HG03135 (cell line): ENCODE data around the gene INPP5E.
"Not testable (repeated sequence)": the region's sequence is repeated elsewhere in the genome, so short reads cannot be mapped to it uniquely, and the experiment has no call there.

ENCODE experiments used
- ATAC-seq: cut with Tn5 transposase; IDR thresholded peaks from one replicate; pipeline ENCODE4 v1.9.1; 2021; ENCODE audit warnings: mild to moderate bottlenecking, moderate library complexity; ENCODE audit not compliant: unreplicated experiment

Gene INPP5E

GRCh38 chr9:136430588-136431234 lies 8.9 kb downstream of the INPP5E start:
- no peak for ATAC-seq

- no peak for ATAC-seq
Measured at GRCh38 chr9:136429683-136430491, 9.8 kb downstream of the INPP5E start.

- ATAC-seq = no peak
Measured at GRCh38 chr9:136429075-136429628, 10.5 kb downstream of the INPP5E start.

- ATAC-seq = no peak
Measured at GRCh38 chr9:136426787-136427186, 12.9 kb downstream of the INPP5E start.

- not testable (repeated sequence) for ATAC-seq
Measured at GRCh38 chr9:136425367-136425766, 14.3 kb downstream of the INPP5E start.

- ATAC-seq = no peak
Measured at GRCh38 chr9:136424750-136425362, 14.8 kb downstream of the INPP5E start.

GRCh38 chr9:136423432-136424146 lies 16.1 kb downstream of the INPP5E start:
- ATAC-seq = no peak

- ATAC-seq = no peak
Measured at GRCh38 chr9:136422876-136423275, 16.8 kb downstream of the INPP5E start.

- ATAC-seq = no peak
Measured at GRCh38 chr9:136421791-136422190, 17.9 kb downstream of the INPP5E start.

GRCh38 chr9:136419092-136419420 lies 20.6 kb downstream of the INPP5E start:
- no peak for ATAC-seq

- ATAC-seq = no peak
Measured at GRCh38 chr9:136418182-136419091, 21.2 kb downstream of the INPP5E start.

- no peak for ATAC-seq
Measured at GRCh38 chr9:136416914-136417313, 22.7 kb downstream of the INPP5E start.

- no peak for ATAC-seq
Measured at GRCh38 chr9:136416427-136416826, 23.2 kb downstream of the INPP5E start.

- no peak for ATAC-seq
Measured at GRCh38 chr9:136412962-136413361, 26.7 kb downstream of the INPP5E start.

GRCh38 chr9:136411378-136411777 lies 28.3 kb downstream of the INPP5E start:
- ATAC-seq = no peak

GRCh38 chr9:136410500-136411287 lies 29.0 kb downstream of the INPP5E start, which contains the start of the genes ENTR1 and PMPCA:
Gene ENTR1, minus strand, starts transcription at chr9:136410614. Its CDS starts 217 bp downstream, at chr9:136410397.
Gene PMPCA, plus strand, starts transcription at chr9:136410658. Its CDS starts 11 bp downstream, at chr9:136410669.
- ATAC-seq = peak; percentile 65

GRCh38 chr9:136409557-136410455 lies 29.8 kb downstream of the INPP5E start:
- peak; percentile 14 for ATAC-seq

- no peak for ATAC-seq
Measured at GRCh38 chr9:136407911-136408310, 31.7 kb downstream of the INPP5E start.
